Right lung (tissue), 5 donors: Measurements from ENCODE around the gene SYMPK. TPM values are rescaled to one million over a fixed set of nuclear protein-coding genes. Genes with fewer than 3 reads are reported as not detected.
"Not testable (repeated sequence)": the region's sequence is repeated elsewhere in the genome, so short reads cannot be mapped to it uniquely, and the experiment has no call there.

Source experiments
- DNase-seq, 2 donors: peaks; one replicate each; pipeline ENCODE4 v3.0.0-alpha.2; 2013
- polyA plus RNA-seq, 5 donors: library from polyadenylated mRNA; unstranded; fragments of 120-200 nt; gene quantifications; one replicate each; pipeline versions ENCODE4 v1.2.1 to v1.2.3, GENCODE V29; 2013; ENCODE audit warnings: inconsistent platforms in 1 of 5, low replicate concordance in 1 of 5; ENCODE audit not compliant: insufficient read length in 5 of 5, insufficient read depth in 1 of 5

The SYMPK gene
- polyA plus RNA-seq, 5 donors = 50.6 to 73.7 (median 64.0) TPM

GRCh38 chr19:45872095-45872919 lies 9.4 kb upstream of the SYMPK start:
- DNase-seq = no peak

GRCh38 chr19:45870798-45871197 lies 7.9 kb upstream of the SYMPK start:
- DNase-seq = no peak

- DNase-seq = not testable (repeated sequence)
These were observed 4.3 kb upstream of the SYMPK start for GRCh38 chr19:45867241-45867640.

GRCh38 chr19:45866400-45867176 lies 3.6 kb upstream of the SYMPK start:
- no peak for DNase-seq

GRCh38 chr19:45865269-45865948 lies 2.5 kb upstream of the SYMPK start:
- DNase-seq = no peak

GRCh38 chr19:45864629-45865082 lies 1.7 kb upstream of the SYMPK start:
- DNase-seq = no peak

GRCh38 chr19:45863840-45864628 lies 1.1 kb upstream of the SYMPK start, which contains the start of gene FOXA3:
TSS of gene FOXA3 (plus strand) at chr19:45864326. CDS start at chr19:45864457, 131 bp downstream.
- DNase-seq = no peak

- no peak for DNase-seq
These were observed 440 bp upstream of the SYMPK start for GRCh38 chr19:45863335-45863839.

GRCh38 chr19:45862271-45862563 lies 730 bp downstream of the SYMPK start:
- no peak for DNase-seq

GRCh38 chr19:45860359-45861259 lies 2.3 kb downstream of the SYMPK start:
- no peak for DNase-seq

GRCh38 chr19:45854167-45854778 lies 8.7 kb downstream of the SYMPK start:
- DNase-seq = no peak

GRCh38 chr19:45852983-45853382 lies 10.0 kb downstream of the SYMPK start:
- peak; percentile 34 to 57 for DNase-seq

- no peak for DNase-seq
These were observed 10.7 kb downstream of the SYMPK start for GRCh38 chr19:45852145-45852750.

GRCh38 chr19:45848922-45849321 lies 14.0 kb downstream of the SYMPK start:
- no peak for DNase-seq

GRCh38 chr19:45847663-45848062 lies 15.3 kb downstream of the SYMPK start:
- DNase-seq = no peak

- no peak for DNase-seq
These were observed 20.7 kb downstream of the SYMPK start for GRCh38 chr19:45842198-45842597.

GRCh38 chr19:45834970-45835369 lies 28.0 kb downstream of the SYMPK start:
- DNase-seq = no peak

GRCh38 chr19:45828945-45829344 lies 34.0 kb downstream of the SYMPK start:
- no peak for DNase-seq

- DNase-seq = no peak
These were observed 34.4 kb downstream of the SYMPK start for GRCh38 chr19:45828523-45828922.
